Calu3 (cell line): ENCODE data around the gene TSR3. TPM values are rescaled to one million over a fixed set of nuclear protein-coding genes. Genes with fewer than 3 reads are reported as not detected.

ENCODE experiments used
- BruUV-seq: library from RNA; stranded (reverse); fragments of 400-500 nt; replicated peaks from 2 replicates; lab custom pipeline; 2021; lab: Mats Ljungman, UMichigan
- CTCF ChIA-PET: fragments of 300-600 bp; sonication (Branson Sonifier 250); formaldehyde crosslinking; loops from one replicate; lab custom pipeline; 2022; ENCODE audit warnings: antibody characterized with exemption; lab: Charles Lee
- DNase-seq: peaks from one replicate; pipeline ENCODE4 v3.0.0; 2022
- H3K27ac Mint-ChIP-seq: one replicate; pipeline ENCODE4 v1.8.0; 2022; ENCODE audit warnings: mixed read lengths; ENCODE audit not compliant: unreplicated experiment
- H3K27me3 Mint-ChIP-seq: one replicate; pipeline ENCODE4 v1.8.0; 2022; ENCODE audit warnings: mixed read lengths; ENCODE audit not compliant: unreplicated experiment
- H3K36me3 Mint-ChIP-seq: one replicate; pipeline ENCODE4 v1.8.0; 2022; ENCODE audit warnings: mild to moderate bottlenecking, moderate library complexity, mixed read lengths; ENCODE audit not compliant: insufficient read depth, unreplicated experiment
- H3K4me1 Mint-ChIP-seq: one replicate; pipeline ENCODE4 v1.8.0; 2022; ENCODE audit warnings: mild to moderate bottlenecking, low read depth, mixed read lengths; ENCODE audit not compliant: unreplicated experiment
- H3K4me3 Mint-ChIP-seq: one replicate; pipeline ENCODE4 v1.8.0; 2022; ENCODE audit warnings: mild to moderate bottlenecking, low read depth, moderate library complexity, mixed read lengths; ENCODE audit not compliant: unreplicated experiment
- H3K9me3 Mint-ChIP-seq: one replicate; pipeline ENCODE4 v1.8.0; 2022; ENCODE audit warnings: low read depth, mixed read lengths; ENCODE audit not compliant: unreplicated experiment
- CTCF ChIP-seq: fragments of 200-600 bp; IDR thresholded peaks from one replicate; pipeline ENCODE4 v1.8.0; 2022; ENCODE audit warnings: antibody characterized with exemption; ENCODE audit not compliant: unreplicated experiment
- intact Hi-C: fragments of 100-400 bp; cut with micrococcal nuclease; formaldehyde crosslinking; loops from one replicate; pipeline ENCODE4 v1.10.0; 2022; ENCODE audit not compliant: unreplicated experiment
- total RNA-seq: library from RNA; stranded (reverse); gene quantifications from 2 replicates; pipeline ENCODE4 v1.2.3, GENCODE V29; 2022

The TSR3 gene
- total RNA-seq, 1 experiment from 2014 or later: 59.4 TPM

DNA sequence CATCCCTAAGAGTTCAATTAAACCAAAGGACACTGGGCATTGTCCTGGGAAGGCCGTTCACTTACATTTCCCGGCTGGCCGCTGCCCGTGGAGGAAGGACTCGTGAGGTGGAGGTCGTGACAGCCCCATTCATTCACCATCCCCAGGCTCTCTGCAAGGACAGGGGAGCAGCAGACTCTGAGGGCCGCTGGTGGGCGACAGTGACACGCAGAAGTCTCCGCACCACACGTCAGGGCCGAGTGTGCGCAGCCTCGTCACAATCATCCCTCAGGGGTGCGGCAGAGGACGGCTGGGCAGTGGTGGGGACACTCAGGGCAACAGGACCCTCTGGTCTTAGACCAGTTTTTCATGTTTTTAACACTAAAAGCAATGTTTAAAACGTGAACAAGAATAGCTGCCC, 41.1 kb upstream of the TSR3 start:
- intact Hi-C loops: no loop called here
- no TSS peak for BruUV-seq
- Mint-ChIP-seq H3K27me3 (no peaks in the 10 kb centered on the region), H3K4me3 (no peak overlapping the region), H3K9me3 (no peaks in the 10 kb centered on the region), H3K36me3 (peaks cover 9% of the 10 kb centered on the region), H3K4me1 (no peaks in the 10 kb centered on the region), H3K27ac (no peak overlapping the region)
- DNase-seq: no peak
- CTCF ChIA-PET: no interaction called here
- TF ChIP-seq CTCF: no peak

DNA sequence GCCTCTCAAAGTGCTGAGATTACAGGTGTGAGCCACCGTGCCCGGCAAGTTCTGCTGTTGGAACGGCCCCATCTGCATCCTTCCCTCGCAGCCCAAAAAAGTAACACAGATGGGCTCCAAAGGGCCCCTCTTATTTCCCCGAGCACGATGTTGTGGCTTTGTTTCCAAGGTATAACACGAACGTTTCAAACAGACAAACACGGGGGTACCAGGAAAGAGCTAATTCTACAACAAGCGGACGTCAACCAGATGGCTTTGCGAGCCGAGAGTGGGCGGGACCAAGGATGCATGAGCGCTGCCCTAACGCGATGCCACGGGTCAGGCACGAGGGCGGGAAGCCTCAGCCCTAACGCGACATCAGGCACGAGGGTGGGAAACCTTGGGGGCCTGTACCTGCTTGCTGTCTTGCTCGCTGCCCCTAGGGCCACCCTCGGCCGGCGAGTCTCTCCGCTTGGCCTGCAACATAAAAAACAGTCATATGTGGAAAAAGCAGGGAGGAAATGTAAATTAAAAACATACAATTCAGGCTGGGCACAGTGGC, 38.6 kb upstream of the TSR3 start:
- no peak for DNase-seq
- H3K27me3 Mint-ChIP-seq: no peaks in the 10 kb centered on the region
- H3K27ac Mint-ChIP-seq: no peak overlapping the region
- peaks cover 15% of the 10 kb centered on the region for H3K36me3 Mint-ChIP-seq
- TF ChIP-seq CTCF: no peak
- intact Hi-C loops: no loop called here
- no peaks in the 10 kb centered on the region for H3K4me1 Mint-ChIP-seq
- H3K9me3 Mint-ChIP-seq: no peaks in the 10 kb centered on the region
- H3K4me3 Mint-ChIP-seq: no peak overlapping the region
- BruUV-seq: no TSS peak
- CTCF ChIA-PET: no interaction called here

GRCh38 chr16:1389762-1390161, 38.1 kb upstream of the TSR3 start:
- CTCF ChIA-PET: interaction anchor here (0.6 kb wide), 1 partner anchor 37 kb away, joined by 3 read pairs; no protein-coding TSS in a partner anchor
- no TSS peak for BruUV-seq
- Mint-ChIP-seq H3K9me3 (no peaks in the 10 kb centered on the region), H3K27me3 (no peaks in the 10 kb centered on the region), H3K4me1 (no peaks in the 10 kb centered on the region), H3K36me3 (peaks cover 15% of the 10 kb centered on the region), H3K27ac (no peak overlapping the region), H3K4me3 (no peak overlapping the region)
- intact Hi-C loops: no loop called here
- DNase-seq: no peak
- no peak for TF ChIP-seq CTCF

GRCh38 chr16:1387331-1387730, 35.7 kb upstream of the TSR3 start:
- BruUV-seq: no TSS peak
- no peak overlapping the region for H3K27ac Mint-ChIP-seq
- intact Hi-C loops: no loop called here
- no peaks in the 10 kb centered on the region for H3K4me1 Mint-ChIP-seq
- DNase-seq: no peak
- no peaks in the 10 kb centered on the region for H3K27me3 Mint-ChIP-seq
- no peak overlapping the region for H3K4me3 Mint-ChIP-seq
- peaks cover 7% of the 10 kb centered on the region for H3K36me3 Mint-ChIP-seq
- no peak for TF ChIP-seq CTCF
- H3K9me3 Mint-ChIP-seq: no peaks in the 10 kb centered on the region
- CTCF ChIA-PET: interaction anchor here (0.6 kb wide), 1 partner anchor 474 kb away, joined by 7 read pairs; no protein-coding TSS in a partner anchor
